ENCODE results near the gene NR0B1.

The NR0B1 gene

DNA sequence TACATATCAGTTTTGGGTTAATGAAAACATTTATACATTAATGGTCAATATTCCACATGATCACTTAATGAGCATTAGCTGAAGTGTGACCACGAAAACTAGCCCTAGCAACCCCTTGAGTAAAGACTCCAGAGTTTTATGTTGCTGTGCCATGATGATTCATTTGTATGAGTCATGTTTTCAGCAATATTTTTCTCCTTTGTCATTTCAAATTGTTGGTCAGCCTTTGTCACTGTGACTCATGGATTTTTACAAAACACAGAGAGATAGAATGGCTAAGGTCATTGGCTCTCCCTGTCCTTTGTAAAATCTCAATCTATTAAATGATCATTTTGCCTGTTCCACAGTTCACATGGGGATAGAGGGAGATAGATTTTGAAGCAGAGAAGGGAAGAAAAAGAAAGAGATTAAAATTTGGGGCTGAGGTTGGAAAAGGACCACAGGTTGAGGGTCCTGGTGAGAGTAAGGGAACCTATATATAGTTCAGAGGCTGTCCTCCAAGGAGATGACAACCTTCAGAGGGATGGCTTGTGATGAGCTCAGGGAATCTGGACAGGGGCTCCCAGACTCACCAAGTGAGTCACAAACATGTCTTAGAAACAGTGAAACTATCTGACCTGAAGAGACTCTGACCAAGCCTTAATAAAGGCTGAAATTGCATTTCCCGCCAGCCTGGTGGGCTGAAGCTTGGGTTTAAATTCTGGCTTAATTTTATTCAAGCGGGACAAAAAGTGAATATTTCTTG, 25.6 kb downstream of the NR0B1 start:
- peak overlapping the region; percentile 89 for H3K27ac ChIP-seq
- TF ChIP-seq CTCF (IDR thresholded peaks at IDR 0.05; ENCODE audit: low read depth, low read length, missing control alignments) = no peak
- in situ Hi-C loops (cut with HindIII; ENCODE audit: low pct_ligation_motif_present, low sequenced_read_pairs) = no loop called here
- H3K27me3 ChIP-seq (replicated peaks) = no peaks in the 10 kb centered on the region
- no peaks in the 10 kb centered on the region for H3K36me3 ChIP-seq (replicated peaks)
- peak; percentile 65 for DNase-seq
- H3K4me3 ChIP-seq (ENCODE audit: low read depth, low read length) = no peak overlapping the region

GRCh38 chrX:30282527-30282926, 26.7 kb downstream of the NR0B1 start:
- Histone ChIP-seq H3K36me3 (replicated peaks) (no peaks in the 10 kb centered on the region), H3K27ac (peak overlapping the region; percentile 89), H3K27me3 (replicated peaks) (no peaks in the 10 kb centered on the region), H3K4me3 (ENCODE audit: low read depth, low read length) (no peak overlapping the region)
- DNase-seq = no peak
- in situ Hi-C loops (cut with HindIII; ENCODE audit: low pct_ligation_motif_present, low sequenced_read_pairs) = no loop called here
- TF ChIP-seq CTCF (IDR thresholded peaks at IDR 0.05; ENCODE audit: low read depth, low read length, missing control alignments) = no peak

GRCh38 chrX:30280428-30280827, 28.8 kb downstream of the NR0B1 start:
- in situ Hi-C loops (cut with HindIII; ENCODE audit: low pct_ligation_motif_present, low sequenced_read_pairs) = no loop called here
- no peak for DNase-seq
- no peaks in the 10 kb centered on the region for H3K36me3 ChIP-seq (replicated peaks)
- no peak overlapping the region for H3K27ac ChIP-seq
- no peak for TF ChIP-seq CTCF (IDR thresholded peaks at IDR 0.05; ENCODE audit: low read depth, low read length, missing control alignments)
- H3K4me3 ChIP-seq (ENCODE audit: low read depth, low read length) = no peak overlapping the region
- H3K27me3 ChIP-seq (replicated peaks) = no peaks in the 10 kb centered on the region

- H3K27me3 ChIP-seq (replicated peaks) = no peaks in the 10 kb centered on the region
- no peaks in the 10 kb centered on the region for H3K36me3 ChIP-seq (replicated peaks)
- H3K27ac ChIP-seq = no peak overlapping the region
- in situ Hi-C loops (cut with HindIII; ENCODE audit: low pct_ligation_motif_present, low sequenced_read_pairs) = no loop called here
- H3K4me3 ChIP-seq (ENCODE audit: low read depth, low read length) = no peak overlapping the region
- DNase-seq = peak; percentile 23
- no peak for TF ChIP-seq CTCF (IDR thresholded peaks at IDR 0.05; ENCODE audit: low read depth, low read length, missing control alignments)
These were observed 30.8 kb downstream of the NR0B1 start for GRCh38 chrX:30278365-30278764.

- no peaks in the 10 kb centered on the region for H3K36me3 ChIP-seq (replicated peaks)
- H3K27ac ChIP-seq = no peak overlapping the region
- H3K27me3 ChIP-seq (replicated peaks) = no peaks in the 10 kb centered on the region
- no peak for DNase-seq
- no peak for TF ChIP-seq CTCF (IDR thresholded peaks at IDR 0.05; ENCODE audit: low read depth, low read length, missing control alignments)
- in situ Hi-C loops (cut with HindIII; ENCODE audit: low pct_ligation_motif_present, low sequenced_read_pairs) = no loop called here
- no peak overlapping the region for H3K4me3 ChIP-seq (ENCODE audit: low read depth, low read length)
These were observed 33.7 kb downstream of the NR0B1 start for GRCh38 chrX:30275498-30275897.

- H3K27me3 ChIP-seq (replicated peaks) = no peaks in the 10 kb centered on the region
- H3K27ac ChIP-seq = no peak overlapping the region
- H3K36me3 ChIP-seq (replicated peaks) = no peaks in the 10 kb centered on the region
- DNase-seq = no peak
- in situ Hi-C loops (cut with HindIII; ENCODE audit: low pct_ligation_motif_present, low sequenced_read_pairs) = no loop called here
- H3K4me3 ChIP-seq (ENCODE audit: low read depth, low read length) = no peak overlapping the region
- TF ChIP-seq CTCF (IDR thresholded peaks at IDR 0.05; ENCODE audit: low read depth, low read length, missing control alignments) = no peak
These were observed 38.6 kb downstream of the NR0B1 start for GRCh38 chrX:30270639-30271038.
